MCF 10A (cell line): ENCODE data around the gene POLG. TPM values are rescaled to one million over a fixed set of nuclear protein-coding genes. Genes with fewer than 3 reads are reported as not detected.

Experiments used
- BruUV-seq: library from RNA; stranded (reverse); fragments of 400-500 nt; replicated peaks from 2 replicates; lab custom pipeline; 2021; lab: Mats Ljungman, UMichigan
- CTCF ChIA-PET: fragments of 300-600 bp; sonication (Branson Sonifier 250); formaldehyde crosslinking; extraction: SDS; loops from one replicate; lab custom pipeline; 2021; ENCODE audit warnings: antibody characterized with exemption, inconsistent platforms; lab: Yijun Ruan, JAX
- POLR2A ChIA-PET: fragments of 300-600, 350-650 bp; sonication (Branson Sonifier 250); formaldehyde crosslinking; extraction: SDS; loops from one replicate; lab custom pipeline; 2020; ENCODE audit warnings: antibody characterized with exemption, inconsistent platforms; lab: Yijun Ruan, JAX
- DNase-seq: peaks from one replicate; pipeline ENCODE4 v3.0.0-alpha.2; 2018; ENCODE audit not compliant: unreplicated experiment
- H3K27ac Mint-ChIP-seq: one replicate; pipeline ENCODE4 v1.8.0; 2022; ENCODE audit warnings: mild to moderate bottlenecking, low read depth, mixed read lengths; ENCODE audit not compliant: unreplicated experiment
- H3K27me3 Mint-ChIP-seq: one replicate; pipeline ENCODE4 v1.8.0; 2022; ENCODE audit warnings: mixed read lengths; ENCODE audit not compliant: insufficient read depth, unreplicated experiment
- H3K36me3 Mint-ChIP-seq: one replicate; pipeline ENCODE4 v1.8.0; 2022; ENCODE audit warnings: mild to moderate bottlenecking, moderate library complexity, mixed read lengths; ENCODE audit not compliant: insufficient read depth, unreplicated experiment
- H3K4me1 Mint-ChIP-seq: one replicate; pipeline ENCODE4 v1.8.0; 2022; ENCODE audit warnings: mixed read lengths; ENCODE audit not compliant: insufficient read depth, unreplicated experiment
- H3K4me3 Mint-ChIP-seq: one replicate; pipeline ENCODE4 v1.8.0; 2022; ENCODE audit warnings: mild to moderate bottlenecking, moderate library complexity, mixed read lengths; ENCODE audit not compliant: unreplicated experiment
- H3K9me3 Mint-ChIP-seq: one replicate; pipeline ENCODE4 v1.8.0; 2022; ENCODE audit warnings: mixed read lengths; ENCODE audit not compliant: unreplicated experiment
- intact Hi-C: fragments of 100-400 bp; cut with micrococcal nuclease; formaldehyde crosslinking; loops from 2 replicates; pipeline ENCODE4 v1.14.1; 2022
- total RNA-seq: library from RNA; stranded (reverse); gene quantifications from 2 replicates; pipeline ENCODE4 v1.2.3, GENCODE V29; 2022
- TF ChIP-seq, protein P1 (sequence below): fragments of 200-600 bp; IDR thresholded peaks from one replicate; pipeline ENCODE4 v1.8.0; 2022; ENCODE audit warnings: antibody characterized with exemption, mild to moderate bottlenecking; ENCODE audit not compliant: unreplicated experiment

The POLG gene
- total RNA-seq, 1 experiment from 2014 or later: 62.2 TPM

DNA sequence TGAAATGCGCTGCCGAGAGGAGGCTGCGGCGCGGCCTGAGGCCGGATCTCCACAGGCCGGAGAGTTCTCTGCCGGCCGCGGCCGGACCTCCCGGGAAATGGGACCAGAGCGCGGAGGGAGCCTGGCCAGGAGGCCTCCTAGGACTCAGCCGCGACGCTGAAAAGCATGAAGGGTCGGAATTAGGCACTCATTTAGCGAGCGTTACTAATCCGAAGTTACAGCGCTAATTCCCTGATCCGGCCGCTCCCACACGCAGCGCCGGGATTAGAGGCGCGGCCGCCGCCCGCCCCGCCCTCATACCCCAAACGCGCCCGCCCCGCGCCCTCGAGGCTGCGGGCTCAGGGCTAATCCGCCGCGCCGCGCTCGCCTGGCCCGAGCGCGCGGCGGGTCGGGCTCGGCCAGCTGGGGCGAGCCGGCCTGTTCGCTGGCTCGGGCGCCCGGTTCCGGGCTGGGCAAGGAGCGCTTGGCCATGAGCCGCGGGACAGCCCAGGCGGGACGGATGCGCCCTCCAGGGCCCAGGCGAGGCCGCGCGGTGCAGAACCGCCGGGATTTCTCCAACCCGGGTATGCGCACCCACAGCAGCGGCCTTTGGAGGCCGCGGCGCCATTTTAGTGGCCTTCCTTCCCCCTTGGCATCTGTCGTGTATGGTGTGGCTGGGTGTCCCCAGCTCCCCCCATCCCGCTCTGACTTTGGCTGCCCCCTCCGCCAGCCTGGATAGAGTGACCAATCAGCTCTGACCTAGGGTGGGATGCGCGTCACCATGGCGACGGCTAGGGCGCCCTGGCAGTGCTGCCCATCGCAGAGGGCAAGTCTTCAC, 36.8 kb upstream of the POLG start:
- DNase-seq: no peak
- Mint-ChIP-seq H3K27me3 (peaks cover 62% of the 10 kb centered on the region), H3K4me1 (no peaks in the 10 kb centered on the region), H3K4me3 (no peak overlapping the region), H3K9me3 (no peaks in the 10 kb centered on the region), H3K36me3 (no peaks in the 10 kb centered on the region), H3K27ac (no peak overlapping the region)
- no TSS peak for BruUV-seq
- intact Hi-C loops: no loop called here
- ChIA-PET CTCF (interaction anchor here (0.7 to 2.4 kb wide), 4 partner anchors 13 to 62 kb away, joined by 3 to 21 read pairs (median 4); no protein-coding TSS in a partner anchor), POLR2A (no interaction called here)
- TF ChIP-seq, protein P1, sequence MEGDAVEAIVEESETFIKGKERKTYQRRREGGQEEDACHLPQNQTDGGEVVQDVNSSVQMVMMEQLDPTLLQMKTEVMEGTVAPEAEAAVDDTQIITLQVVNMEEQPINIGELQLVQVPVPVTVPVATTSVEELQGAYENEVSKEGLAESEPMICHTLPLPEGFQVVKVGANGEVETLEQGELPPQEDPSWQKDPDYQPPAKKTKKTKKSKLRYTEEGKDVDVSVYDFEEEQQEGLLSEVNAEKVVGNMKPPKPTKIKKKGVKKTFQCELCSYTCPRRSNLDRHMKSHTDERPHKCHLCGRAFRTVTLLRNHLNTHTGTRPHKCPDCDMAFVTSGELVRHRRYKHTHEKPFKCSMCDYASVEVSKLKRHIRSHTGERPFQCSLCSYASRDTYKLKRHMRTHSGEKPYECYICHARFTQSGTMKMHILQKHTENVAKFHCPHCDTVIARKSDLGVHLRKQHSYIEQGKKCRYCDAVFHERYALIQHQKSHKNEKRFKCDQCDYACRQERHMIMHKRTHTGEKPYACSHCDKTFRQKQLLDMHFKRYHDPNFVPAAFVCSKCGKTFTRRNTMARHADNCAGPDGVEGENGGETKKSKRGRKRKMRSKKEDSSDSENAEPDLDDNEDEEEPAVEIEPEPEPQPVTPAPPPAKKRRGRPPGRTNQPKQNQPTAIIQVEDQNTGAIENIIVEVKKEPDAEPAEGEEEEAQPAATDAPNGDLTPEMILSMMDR: no peak

DNA sequence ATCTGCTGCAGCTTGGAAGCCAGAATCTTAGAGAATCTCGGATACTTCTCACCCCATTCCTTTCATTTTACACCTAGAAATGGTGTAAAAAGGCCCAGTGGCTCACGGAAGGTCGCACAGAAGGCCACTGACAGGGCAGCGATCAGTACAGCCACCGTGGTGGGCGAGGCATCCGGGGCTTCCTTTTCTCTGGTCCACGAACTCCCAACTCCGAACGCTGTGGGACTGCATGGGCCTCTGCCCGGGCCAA, 36.3 kb upstream of the POLG start:
- intact Hi-C loops: no loop called here
- no TSS peak for BruUV-seq
- TF ChIP-seq, protein P1: no peak

DNA sequence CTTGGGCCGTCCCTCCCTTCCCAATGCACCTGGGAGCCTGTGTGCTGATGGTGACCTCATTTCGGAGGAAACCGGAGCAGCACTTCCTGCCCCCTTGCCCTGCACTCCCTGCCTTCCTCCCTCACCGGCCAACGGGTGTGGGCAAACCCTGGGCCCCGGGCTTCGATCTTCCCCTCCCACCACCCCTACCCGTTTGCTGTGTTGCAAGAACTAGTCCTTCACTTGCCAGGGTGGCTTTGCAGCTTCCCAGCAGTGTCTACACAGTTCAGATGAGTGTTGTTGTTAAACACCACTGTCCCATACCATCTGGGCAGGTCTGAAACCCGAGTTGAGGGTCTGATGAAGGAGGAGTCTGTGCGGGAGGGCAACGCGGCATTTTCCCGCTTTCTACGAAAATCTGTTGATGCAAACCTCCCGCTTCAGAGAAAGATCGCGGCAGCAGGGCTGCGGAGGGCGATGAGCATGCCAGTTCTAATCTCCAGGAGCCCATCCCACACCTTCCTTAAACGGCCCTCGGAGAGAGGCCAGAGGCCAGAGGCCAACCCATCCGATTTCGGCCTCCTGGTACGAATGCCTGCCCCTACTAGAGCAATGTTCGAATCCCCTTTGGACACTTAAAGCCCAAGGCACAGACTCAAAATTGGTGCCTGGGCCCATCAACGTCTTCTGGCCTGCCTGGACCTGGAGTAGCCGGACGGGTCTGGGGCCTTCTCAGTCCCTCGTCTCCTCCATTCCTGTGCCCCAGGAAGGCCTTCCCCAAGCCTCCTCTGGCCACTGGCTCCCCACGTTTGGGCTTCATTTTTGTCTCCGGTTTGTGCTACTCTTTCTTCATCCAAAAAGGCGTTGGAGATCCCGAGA, 35.7 kb upstream of the POLG start:
- TF ChIP-seq, protein P1: no peak
- POLR2A ChIA-PET: no interaction called here
- no peak for DNase-seq
- Mint-ChIP-seq H3K27me3 (peaks cover 62% of the 10 kb centered on the region), H3K9me3 (no peaks in the 10 kb centered on the region), H3K27ac (no peak overlapping the region), H3K4me1 (no peaks in the 10 kb centered on the region), H3K4me3 (no peak overlapping the region), H3K36me3 (no peaks in the 10 kb centered on the region)
- intact Hi-C loops: no loop called here
- CTCF ChIA-PET: interaction anchor here (0.5 to 2.9 kb wide), 2 partner anchors 12 to 34 kb away, joined by 3 to 21 read pairs; no protein-coding TSS in a partner anchor
- BruUV-seq: no TSS peak

More for the DNA sequence above, 36.3 kb upstream of the POLG start:
- no peaks in the 10 kb centered on the region for H3K36me3 Mint-ChIP-seq
- no peak for DNase-seq
- POLR2A ChIA-PET: no interaction called here
- H3K4me1 Mint-ChIP-seq: no peaks in the 10 kb centered on the region
- CTCF ChIA-PET: no interaction called here
- no peak overlapping the region for H3K27ac Mint-ChIP-seq
- H3K4me3 Mint-ChIP-seq: no peak overlapping the region
- peaks cover 62% of the 10 kb centered on the region for H3K27me3 Mint-ChIP-seq
- H3K9me3 Mint-ChIP-seq: no peaks in the 10 kb centered on the region

DNA sequence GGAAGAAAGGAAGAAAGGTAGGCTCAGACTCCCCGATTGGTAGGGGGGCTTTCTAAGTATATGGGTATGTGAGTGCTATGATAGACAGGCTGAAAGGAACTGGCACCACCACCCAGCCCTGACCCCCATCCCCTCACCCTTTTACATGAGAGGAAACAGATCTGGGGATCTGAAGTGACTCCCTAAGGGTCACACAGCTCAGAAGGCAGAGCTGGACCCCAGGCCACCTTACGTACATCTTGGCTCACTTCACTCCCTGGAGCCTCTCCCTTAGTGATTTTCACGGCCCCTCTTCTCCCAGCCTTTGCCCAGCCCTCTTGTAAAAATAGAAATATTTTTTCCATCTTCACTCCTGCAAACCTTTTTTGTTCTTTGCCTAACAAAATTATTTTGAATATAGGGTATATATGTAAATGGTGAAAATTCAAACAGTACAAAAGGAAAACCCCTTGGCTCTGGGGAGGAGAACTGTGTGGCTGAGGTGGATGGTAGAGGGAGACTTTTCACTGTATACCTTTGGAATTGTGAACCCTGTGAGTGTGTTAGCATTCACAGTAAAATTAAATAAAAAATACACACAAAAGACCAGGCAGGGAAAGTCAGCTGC, 34.8 kb upstream of the POLG start:
- H3K9me3 Mint-ChIP-seq: no peaks in the 10 kb centered on the region
- ChIA-PET CTCF (interaction anchor here (0.8 to 2.9 kb wide), 4 partner anchors 10 to 191 kb away, joined by 3 to 21 read pairs (median 3); no protein-coding TSS in a partner anchor), POLR2A (no interaction called here)
- TF ChIP-seq, protein P1: no peak
- H3K36me3 Mint-ChIP-seq: no peaks in the 10 kb centered on the region
- H3K27ac Mint-ChIP-seq: no peak overlapping the region
- peaks cover 64% of the 10 kb centered on the region for H3K27me3 Mint-ChIP-seq
- DNase-seq: no peak
- no peaks in the 10 kb centered on the region for H3K4me1 Mint-ChIP-seq
- H3K4me3 Mint-ChIP-seq: no peak overlapping the region
- BruUV-seq: no TSS peak
- intact Hi-C loops: no loop called here
